ENCODE data around the gene MEG3.

Gene MEG3

DNA sequence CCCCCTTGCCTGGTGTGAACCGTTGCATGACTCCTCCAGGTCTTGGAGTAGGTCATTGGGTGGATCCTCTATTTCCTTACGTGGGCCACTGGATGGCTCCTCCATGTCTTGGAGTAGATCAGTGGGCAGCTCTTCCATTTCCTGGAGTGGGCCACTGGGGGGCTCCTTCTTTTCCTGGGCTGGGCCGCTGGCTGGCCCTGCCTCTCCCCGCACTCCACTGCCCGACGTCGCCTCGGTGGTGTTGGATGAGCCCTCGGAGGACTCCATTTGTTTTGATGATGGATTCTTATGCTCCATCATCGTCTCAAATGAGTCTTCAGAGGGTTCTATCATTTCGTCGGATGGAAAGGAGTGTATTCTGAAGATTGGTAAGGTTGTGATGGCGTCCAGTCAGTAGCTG is 58.5 kb downstream of the MEG3 start:
- no peak for DNase-seq

DNA sequence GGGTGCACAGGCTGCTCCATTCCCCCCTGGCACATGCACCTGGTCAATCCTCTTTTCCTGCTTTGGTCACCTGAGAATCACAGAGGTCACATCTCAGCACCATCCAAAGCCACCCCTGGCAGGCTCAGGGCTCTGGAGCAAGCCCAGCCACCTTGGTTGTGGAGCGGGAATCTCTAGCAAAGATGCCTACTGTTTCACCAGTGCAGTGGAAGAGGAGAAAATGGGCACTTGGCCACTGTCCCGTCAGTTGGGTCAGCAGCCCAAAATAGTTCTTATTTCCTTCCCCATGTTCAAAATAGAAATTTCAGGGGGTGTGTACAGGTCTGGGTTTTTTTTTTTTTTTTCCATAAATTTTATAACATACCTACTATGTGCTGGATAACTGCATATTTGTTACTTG is 59.3 kb downstream of the MEG3 start:
- no peak for DNase-seq

DNA sequence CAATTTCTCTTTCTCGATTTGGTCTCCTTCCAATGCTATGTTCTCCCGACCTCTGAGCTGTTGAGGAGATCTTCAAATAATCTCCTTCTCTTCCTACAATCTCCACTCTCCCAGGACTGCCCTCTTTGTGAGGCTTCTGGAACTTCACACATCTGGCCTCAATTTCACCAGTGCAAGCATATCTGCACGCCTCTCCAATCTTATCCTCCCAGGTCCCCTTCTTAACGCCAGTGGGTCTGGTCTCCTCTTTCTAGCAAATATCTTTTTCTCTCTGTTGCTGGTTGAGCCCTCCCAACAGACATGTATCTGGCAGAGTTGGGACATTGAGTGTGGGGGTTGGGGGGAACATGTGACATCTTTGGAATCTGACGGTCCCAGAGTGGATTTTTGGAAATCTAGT is 59.7 kb downstream of the MEG3 start:
- DNase-seq: no peak

DNA sequence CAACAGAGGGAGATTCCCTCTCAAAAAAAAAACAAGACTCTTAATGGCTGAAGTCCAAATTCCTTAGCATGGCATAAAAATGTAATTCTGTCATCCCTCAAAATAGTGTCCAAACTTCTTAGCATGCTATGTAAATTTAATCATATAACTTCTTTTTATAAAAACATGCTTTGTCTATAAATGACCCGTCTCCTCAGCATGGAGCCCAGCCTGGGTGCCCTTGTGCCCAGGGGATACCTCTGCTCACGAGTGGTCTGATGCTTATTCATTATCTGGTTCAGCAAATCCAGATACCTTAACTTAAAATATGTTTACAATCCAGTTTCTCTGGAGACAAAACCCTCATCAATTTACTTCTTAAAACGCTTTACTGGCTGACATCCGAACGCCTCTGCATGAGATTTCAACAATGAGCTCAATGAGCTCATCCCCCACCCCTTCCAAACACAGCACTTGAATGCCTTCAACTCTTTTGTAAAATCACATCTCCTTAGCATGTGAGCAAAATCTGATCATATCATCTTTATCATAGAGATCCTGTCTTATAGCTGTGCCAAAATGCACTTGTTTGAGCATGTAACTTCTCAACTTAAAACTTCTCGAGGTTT is 61.9 kb downstream of the MEG3 start:
- no peak for DNase-seq

DNA sequence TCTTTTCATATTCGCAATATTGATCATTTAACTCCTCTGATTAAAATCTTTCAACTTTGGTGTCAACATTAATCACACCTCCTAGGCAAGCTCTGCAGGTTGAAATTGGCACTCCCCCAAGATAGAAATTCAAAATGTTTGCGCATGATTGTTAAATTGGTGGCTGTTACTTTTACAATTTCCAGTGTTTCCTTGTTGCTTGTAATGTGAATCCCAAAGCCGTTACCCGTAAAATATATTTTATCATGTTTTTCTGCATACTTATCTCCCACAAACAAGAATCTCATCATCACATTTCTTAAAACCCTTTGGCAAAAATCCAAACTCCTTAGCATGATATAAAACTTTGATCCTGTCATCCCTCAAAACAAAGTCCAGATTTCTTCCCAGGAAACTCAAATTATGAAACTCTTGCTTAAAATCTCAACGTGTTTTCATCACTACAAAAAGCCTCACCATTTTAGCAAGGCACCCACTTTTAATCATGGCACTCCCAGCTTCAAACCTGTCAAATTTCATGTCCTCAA is 62.9 kb downstream of the MEG3 start:
- DNase-seq: no peak

DNA sequence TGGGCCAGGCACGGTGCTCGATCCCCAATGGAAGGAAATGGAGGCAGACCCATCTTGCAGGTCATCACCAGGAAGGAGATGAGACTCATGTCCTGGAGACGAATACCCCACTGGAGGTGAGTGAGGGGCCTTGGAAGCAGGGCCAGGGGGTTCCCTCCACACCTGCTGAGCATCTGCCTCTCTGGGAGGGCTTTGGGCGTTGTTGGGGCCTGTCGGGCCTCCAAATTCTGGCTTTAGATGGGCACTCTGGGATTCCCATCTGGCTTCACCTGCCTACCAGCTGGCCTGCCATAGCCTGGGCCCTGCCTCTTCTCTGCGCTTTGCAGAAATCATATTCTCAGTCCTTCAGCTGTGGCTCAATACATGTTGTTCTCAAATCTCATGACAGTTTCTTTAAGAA is 63.7 kb downstream of the MEG3 start:
- no peak for DNase-seq

DNA sequence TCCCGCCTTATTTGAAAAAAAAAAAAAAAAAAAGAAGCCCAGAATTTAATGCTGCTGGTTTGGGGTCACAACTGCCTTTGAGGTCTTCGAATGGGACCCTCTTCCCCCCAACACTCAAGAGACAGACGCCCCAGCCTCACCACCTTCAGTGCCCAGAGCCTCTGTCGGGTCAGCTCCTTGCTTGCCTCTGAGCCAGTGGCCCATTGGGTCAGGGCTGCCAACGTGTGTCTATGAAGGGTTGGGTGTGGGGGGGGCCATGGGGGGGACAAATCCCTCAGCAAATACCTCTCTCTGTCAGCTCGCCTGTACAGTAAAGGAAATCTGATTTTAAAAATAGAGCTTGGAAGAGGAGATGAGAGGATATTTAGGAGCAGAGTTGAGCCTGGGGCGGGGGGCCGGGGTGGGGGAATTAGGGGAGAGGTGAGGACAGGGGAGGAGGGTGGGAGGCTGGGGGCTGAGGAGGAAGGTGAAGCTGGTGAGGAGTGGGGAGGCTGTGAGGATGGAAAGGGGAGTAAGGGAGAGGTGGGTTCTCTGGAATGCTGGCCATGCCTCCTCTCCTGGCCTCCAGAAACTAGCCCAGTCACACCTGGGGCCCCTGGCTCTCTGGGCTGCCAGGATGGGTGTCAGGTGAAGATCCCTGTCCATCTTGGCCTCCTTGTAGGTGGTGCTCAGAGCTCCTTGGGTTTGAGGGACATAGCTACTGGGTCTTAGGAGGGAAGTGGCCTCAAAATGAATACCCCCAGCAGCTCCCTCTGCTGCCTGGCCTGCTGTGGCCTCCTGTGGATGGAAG is 64.3 kb downstream of the MEG3 start:
- no peak for DNase-seq

DNA sequence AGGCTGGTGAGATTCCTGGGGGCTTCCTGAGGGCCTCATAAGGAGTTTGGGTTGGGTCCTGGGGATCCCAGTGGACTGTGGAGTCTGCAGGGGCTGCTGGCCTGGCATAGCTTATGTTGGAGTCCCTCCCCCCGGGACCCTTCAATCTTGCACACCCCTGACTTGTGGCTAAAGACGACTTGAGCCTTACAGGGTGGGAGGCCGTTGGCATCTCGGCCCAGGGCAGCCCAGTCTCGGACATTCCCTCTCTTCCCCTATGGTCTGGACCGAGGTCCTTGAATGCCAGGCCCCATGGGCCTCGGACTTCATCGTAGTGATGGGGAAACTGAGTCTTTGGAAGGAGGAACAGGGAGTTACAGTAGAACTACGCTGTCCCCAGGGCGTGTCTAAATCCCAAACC is 65.1 kb downstream of the MEG3 start:
- DNase-seq: no peak

DNA sequence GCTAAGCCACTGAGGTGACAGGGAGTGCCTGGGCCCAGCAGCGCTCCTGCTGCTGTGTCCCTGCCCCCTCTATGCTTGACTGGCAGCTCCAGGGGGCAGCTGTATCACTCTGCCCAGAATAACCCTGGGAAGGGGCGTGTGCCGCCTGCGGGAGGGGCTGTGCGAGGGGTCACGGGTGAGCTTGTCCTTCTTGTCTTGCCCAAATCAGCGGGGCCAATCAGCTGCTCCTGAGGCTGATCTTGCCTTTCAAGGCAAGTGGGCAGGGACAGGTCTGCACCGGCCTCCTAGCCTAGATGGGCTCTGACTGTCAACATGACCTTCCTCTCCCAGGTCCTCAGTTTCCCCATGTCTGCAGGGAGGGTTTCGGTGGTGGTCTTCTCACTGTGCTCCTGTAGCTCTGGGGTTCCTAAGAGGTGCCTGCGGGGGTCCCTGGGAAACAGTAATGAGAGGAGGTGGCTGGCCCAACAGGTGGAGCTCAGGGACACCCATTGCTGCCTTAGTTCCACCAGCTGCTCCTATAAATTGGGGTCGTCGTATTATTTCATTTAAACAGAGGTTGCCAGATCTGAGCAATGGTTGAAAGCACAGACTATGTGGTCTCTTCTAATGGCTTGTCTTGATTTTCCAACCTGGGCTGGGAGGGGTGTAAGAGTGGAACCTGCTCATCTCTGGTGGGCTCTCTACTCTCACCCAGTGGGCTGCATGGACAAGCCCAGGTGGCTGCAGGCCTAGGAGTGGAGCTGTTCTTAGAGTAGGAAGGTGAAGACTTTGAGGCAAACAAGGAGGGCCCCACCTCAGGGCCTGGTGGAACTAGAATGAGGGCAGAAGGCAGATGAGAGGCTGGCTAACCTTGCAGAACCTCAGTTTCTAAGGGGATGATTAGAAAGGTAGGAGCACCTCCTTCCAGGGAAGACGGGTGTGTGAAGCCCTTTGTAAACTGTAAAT is 65.9 kb downstream of the MEG3 start:
- DNase-seq: no peak

DNA sequence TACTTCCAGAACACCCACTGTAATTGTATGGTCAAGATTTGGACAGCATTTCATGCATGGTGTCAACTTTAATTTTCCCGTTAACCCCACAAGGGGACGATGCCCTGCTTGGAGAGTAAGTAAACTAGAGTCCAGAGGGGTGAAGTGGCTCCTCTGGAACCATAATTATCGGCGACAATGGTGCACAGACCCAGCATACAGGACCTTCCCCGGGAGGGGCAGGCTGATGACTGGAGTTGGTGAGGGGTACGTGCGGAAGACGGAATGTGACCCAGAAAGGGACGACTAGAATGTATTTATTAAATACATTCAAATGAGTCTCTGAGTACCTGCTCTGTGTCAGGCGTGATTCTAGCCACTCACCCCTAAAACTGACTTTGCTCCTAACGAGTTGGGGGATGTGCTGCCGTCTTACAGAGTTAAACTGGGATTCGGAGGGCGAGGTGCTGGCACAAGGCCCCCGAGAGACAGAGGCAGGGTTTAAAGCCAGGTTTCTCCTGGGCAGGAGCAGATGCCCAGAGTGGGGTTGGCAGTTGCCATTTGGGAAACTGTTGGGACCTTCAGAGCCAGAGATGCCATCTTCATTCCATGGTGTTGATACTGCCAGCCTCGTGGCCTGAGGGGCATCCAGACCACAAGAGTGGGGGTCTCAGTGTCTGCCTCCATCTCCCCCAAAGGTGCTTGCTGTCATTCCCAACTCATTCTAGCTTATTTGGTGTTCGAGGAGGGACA is 66.7 kb downstream of the MEG3 start:
- no peak for DNase-seq

DNA sequence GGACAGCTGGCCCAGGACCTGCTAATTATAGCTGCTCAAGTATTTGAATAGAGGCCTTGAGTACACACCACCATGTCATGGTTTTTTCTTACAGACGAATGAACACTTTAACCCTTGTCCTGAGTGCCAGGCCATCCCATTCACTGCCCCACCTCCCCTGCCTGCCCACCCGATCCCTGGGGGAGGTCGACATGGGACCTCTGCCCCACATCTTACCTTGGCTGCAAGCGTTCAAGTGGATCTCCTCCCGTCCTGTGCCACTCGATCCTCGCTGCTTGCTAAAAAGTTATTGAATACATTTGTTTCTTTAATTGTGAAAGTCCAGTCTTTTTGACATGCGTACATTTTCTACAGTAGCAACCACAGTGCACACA is 67.3 kb downstream of the MEG3 start:
- no peak for DNase-seq

DNA sequence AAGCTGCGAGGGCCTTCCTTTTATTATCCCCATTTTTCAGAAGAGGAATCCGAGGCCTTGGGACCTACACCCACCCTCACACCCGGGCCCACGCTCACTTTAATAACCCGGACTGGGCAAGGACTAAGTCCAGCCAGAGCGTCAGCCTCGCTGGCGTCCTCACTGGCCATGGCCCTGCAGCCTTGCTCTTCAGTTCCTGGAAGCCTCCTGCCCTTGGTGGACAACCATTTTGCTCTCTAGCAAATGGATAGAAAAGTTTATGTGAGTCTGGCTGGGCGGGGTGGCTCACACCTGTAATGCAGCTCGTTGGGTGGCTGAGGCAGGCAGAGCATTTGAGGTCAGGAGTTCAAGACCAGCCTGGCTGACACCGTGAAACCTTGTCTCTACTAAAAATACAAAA is 67.8 kb downstream of the MEG3 start:
- no peak for DNase-seq

DNA sequence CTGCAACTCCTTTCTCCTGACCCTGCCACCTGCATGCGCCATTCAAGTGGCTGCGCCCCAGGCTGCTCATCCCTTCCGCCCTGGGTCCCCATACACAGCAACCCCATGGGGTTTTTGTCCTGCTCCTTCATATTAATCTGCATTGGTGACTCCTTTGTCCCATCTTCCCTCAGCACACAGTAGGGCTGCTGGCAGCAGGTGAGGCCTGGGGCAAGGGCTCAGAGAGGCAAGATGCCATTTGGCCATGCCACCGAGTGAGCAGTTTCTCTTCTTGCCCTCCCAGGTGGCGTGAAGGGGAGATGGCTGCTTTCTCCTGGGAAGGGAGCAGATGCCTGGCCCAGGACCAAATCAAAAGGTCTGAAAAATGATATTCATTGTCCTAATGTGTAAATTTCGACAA is 68.5 kb downstream of the MEG3 start:
- DNase-seq: no peak

DNA sequence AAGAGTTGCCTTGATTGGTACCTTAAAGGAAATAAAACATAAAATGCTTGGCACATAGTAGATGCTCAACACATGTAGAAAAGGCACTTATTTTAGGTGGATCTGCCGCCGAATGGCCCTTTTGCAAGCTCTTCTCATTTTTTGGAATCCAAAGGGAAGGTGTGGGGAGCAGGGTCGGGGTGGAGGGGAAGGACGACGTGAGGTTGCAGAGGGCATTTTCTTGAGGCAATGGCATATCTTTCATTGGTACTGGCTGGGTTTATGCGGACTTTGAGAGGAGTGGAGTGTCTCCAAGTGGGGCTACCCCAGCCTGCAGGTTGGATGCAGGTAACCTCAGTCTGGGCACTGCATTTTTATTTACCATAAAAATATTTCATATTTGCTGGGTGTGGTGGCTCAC is 69.5 kb downstream of the MEG3 start:
- no peak for DNase-seq

DNA sequence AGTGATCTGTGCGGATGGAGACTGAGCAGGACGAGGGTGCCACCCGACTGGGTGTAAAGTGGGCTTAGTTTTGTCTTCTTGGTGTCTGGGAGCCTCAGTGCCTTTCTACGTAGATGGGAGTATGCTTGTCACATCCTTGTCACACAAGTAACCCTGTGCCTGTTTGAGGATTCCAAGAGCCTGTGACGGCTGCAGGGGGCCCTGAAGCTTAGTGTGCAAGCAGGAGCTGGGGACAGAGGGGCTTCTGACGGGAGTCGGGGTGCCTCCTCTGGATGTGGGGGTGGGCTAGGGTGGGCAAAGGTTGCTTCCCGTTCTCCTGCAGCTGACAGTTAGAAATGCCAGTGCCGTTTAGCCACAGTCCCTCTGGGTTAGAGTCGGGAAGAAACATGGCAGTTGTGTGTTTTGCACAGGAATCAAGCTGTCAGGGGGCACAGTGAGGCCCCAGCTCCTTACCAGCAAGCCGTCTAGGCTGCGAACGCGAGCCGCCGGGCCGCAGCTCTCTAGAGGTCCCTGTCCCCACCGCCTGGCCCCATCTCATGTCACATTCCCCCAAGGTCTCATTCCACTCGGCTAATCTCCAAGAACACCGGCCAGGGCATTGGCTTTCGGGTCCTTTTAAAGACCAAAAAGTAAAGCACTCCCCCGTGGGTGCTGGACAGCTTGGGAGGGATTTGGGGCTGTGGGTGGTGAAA is 70.6 kb downstream of the MEG3 start:
- no peak for DNase-seq

DNA sequence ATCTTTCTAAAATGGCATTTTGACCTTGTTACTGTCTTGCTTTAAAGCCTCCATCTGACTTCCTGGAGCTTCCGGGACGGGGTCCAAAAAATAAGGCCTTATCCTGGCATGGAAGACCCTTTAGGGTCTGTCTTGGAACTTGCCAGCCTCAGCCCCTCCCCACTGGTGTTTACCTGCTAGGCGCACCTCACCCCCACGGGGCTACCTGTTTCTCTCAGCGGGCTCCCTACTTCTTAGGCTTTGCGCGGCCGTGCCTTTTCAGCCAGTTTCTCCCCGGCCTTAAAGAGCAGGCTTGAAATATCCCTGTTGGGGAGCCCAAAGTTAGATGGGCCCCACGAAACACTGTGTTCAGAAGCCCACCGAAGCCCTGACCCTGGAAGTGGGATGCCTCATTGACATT is 72.5 kb downstream of the MEG3 start:
- no peak for DNase-seq

DNA sequence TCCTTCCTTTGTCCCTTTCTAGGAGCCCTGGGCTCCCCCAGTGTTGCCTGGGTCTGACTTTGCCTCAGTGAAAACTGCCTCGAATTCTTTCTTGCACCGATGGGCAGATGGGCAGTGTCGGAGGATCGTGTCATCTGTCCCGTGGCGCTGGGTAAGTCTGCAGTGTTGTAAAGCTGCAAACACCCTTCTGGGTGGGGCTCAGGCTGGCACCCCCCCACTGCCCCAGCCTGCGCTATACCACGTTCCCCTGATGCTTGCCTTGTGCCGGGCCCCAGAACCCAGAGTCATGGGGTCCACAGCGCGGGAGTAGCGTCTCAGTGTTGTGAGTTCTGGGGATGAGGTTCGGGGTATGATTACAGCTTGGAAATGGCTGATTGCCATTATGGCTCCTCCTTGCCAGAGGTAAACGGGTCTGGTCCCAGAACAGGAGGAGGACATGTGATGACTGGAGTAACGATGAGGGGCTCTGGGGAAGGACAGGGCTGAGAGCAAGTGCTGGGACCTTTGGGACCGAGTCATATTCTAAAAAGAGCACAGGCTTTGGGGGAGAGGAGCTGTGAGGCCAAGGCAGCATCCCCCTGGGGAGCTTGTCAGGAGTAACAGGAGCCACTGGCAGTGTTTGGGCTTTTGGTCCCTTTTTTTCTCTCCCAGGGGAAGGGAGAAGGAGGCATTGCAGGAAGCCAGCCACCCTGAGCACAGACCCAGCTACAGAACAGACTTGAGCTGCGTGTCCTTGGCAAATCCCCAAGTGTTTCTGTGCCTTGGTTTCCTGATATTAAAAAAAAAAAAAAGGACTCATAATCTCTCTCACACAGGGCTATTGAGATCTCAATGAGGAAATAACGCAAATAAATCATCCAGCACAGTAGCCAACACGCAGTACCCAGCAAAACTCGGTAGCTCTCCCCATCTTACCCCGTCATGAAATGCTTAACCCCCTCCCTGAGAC is 73.3 kb downstream of the MEG3 start:
- DNase-seq: no peak

DNA sequence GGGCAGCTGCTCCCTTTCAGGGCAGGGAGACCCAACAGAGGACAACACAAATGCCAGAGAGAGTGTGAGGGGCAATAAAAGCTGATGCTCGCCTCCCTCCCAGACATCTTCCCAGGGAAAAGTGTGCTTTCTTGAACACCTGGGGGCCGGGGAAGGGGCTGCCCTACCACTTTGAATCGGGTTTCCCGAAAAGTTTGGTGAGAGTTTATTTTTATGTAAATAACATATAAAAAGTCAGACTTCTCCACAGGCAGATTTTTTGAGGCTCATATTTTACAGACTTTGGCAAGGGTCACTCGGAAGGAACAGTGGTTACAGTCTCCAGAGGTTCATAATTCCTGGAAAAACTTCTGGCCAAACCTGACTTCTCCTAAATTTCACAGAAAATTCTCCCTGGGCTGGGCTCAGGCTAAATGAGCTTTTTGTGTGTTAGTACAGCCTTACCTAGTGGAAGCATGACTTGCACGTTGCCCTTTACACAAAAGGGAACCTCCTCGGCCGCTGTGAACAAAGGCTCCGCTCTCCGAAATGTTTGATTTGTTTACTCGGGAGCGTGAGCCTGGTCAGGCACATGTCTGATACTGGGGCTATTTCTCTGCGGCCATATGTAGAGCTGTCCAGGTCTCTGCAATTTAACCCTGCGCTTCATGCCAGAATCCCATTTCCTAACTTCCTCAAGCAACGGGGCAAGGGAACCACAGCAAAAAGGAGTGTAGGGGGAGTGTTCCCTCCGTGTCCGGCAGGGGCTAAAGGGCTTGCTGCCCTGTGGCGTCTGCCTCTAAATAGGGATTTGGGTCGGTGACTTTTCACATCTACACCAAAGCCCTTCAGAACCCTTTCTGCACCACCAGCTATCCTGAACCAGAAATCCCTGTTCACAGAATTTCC is 74.2 kb downstream of the MEG3 start:
- DNase-seq: no peak

DNA sequence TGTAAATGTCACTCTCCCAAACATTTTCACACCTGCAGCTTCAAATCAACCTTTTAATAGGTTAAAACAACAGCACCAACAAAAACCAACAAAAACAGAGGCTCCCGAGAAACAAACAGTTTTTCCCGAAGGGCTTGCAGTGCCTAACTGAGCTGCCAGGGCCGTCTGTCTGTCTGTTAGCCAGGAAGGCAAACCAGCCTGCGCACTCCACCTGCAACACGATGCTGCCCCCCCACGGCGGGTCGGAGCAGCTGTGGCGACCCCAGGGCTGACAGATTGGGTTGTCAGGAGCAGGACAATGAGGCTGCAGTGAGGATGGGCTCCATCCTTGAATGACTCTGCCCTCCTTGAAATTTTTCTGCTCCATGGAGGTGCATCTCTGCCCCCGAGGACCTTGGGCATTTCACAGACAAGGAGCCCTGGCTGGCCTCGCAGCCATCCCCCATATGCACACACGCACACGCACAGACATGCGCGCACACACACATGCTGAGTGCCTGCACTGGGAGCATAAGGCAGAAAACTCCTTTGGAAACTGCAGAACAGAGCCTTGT is 75.0 kb downstream of the MEG3 start:
- no peak for DNase-seq
